Osteoblast (primary cell): ENCODE measurements around the gene ALDH5A1. TPM values are rescaled to one million over a fixed set of nuclear protein-coding genes. Genes with fewer than 3 reads are reported as not detected.
A peak's percentile ranks its signal among the peaks of the same experiment; 100 is the strongest.

ENCODE experiments used
- DNase-seq: peaks from one replicate; pipeline ENCODE4 v3.0.0; 2011; ENCODE audit warnings: low spot score, mixed read lengths; ENCODE audit not compliant: insufficient read length; ENCODE audit errors: missing footprints
- H2AFZ ChIP-seq: 2 replicates; pipeline ENCODE4 v1.6.0; 2011; ENCODE audit warnings: mild to moderate bottlenecking, low read length
- H3K27ac ChIP-seq: 2 replicates; pipeline ENCODE4 v1.5.1; 2011; ENCODE audit warnings: mild to moderate bottlenecking, low read depth, low read length, moderate library complexity
- H3K27me3 ChIP-seq: 2 replicates; pipeline ENCODE4 v1.6.0; 2012; ENCODE audit warnings: mild to moderate bottlenecking, control low read depth, inconsistent platforms, low read length, moderate library complexity; ENCODE audit not compliant: insufficient read depth
- H3K36me3 ChIP-seq: 2 replicates; pipeline ENCODE4 v1.5.1; 2011; ENCODE audit warnings: mild to moderate bottlenecking, low read length, control low read depth, moderate library complexity; ENCODE audit not compliant: insufficient read depth
- H3K4me1 ChIP-seq: 2 replicates; pipeline ENCODE4 v1.5.1; 2011; ENCODE audit warnings: mild to moderate bottlenecking, low read length, control low read depth, moderate library complexity; ENCODE audit not compliant: insufficient read depth
- H3K4me2 ChIP-seq: 2 replicates; pipeline ENCODE4 v1.6.0; 2011; ENCODE audit warnings: mild to moderate bottlenecking, low read length; ENCODE audit not compliant: insufficient read depth
- H3K4me3 ChIP-seq: fragments of 200-600 bp; sonication (generic); 3 replicates; pipeline ENCODE4 v1.5.1; 2012; ENCODE audit warnings: mild to moderate bottlenecking, low read length, inconsistent platforms; ENCODE audit not compliant: insufficient read depth
- H3K79me2 ChIP-seq: 2 replicates; pipeline ENCODE4 v1.6.0; 2012; ENCODE audit warnings: mild to moderate bottlenecking, low read length, control low read depth, inconsistent platforms; ENCODE audit not compliant: insufficient read depth
- H3K9me3 ChIP-seq: 2 replicates; pipeline ENCODE4 v1.5.1; 2011; ENCODE audit warnings: low read depth, low read length, control low read depth
- H4K20me1 ChIP-seq: 2 replicates; pipeline ENCODE4 v1.6.0; 2012; ENCODE audit warnings: mild to moderate bottlenecking, low read length, control low read depth; ENCODE audit not compliant: insufficient read depth
- total RNA-seq: library from RNA; depleted of rRNA; stranded (reverse); fragments of >200 nt; gene quantifications from 2 replicates; pipeline ENCODE4 v1.2.3, GENCODE V29; 2012
- TF ChIP-seq, protein P1 (sequence below): IDR thresholded peaks from 2 replicates; pipeline ENCODE4 v1.5.1; 2011; ENCODE audit warnings: mild to moderate bottlenecking, low read depth, low read length, moderate library complexity; ENCODE audit errors: extremely low read depth

The ALDH5A1 gene
- total RNA-seq, 1 donor: 2.2 TPM

DNA sequence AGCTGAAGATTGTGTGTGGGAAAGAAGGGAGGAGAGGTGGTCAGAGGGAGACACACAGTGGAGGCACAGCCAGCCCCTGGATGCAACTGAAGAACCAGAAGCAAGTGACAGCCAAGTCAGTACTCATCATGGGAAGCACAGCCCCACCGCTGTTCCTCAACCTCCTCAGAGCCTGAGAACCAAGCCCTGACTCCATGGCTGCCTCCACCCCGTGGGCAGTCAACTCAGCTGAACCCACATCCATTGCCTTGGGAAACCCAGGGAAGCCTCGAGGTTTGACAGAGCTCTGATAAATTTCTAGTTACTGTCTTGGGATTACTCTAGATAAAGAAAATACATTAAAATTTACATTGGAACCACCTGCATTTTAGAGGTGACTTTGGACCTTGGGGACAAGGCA lies 29.6 kb downstream of the ALDH5A1 start:
- no peaks in the 10 kb centered on the region for H3K27me3 ChIP-seq
- no peak overlapping the region for H3K27ac ChIP-seq
- no peak overlapping the region for H2AFZ ChIP-seq
- H4K20me1 ChIP-seq: no peaks in the 10 kb centered on the region
- H3K9me3 ChIP-seq: no peaks in the 10 kb centered on the region
- no peak overlapping the region for H3K4me2 ChIP-seq
- H3K4me1 ChIP-seq: no peaks in the 10 kb centered on the region
- H3K4me3 ChIP-seq: no peak overlapping the region
- TF ChIP-seq, protein P1, sequence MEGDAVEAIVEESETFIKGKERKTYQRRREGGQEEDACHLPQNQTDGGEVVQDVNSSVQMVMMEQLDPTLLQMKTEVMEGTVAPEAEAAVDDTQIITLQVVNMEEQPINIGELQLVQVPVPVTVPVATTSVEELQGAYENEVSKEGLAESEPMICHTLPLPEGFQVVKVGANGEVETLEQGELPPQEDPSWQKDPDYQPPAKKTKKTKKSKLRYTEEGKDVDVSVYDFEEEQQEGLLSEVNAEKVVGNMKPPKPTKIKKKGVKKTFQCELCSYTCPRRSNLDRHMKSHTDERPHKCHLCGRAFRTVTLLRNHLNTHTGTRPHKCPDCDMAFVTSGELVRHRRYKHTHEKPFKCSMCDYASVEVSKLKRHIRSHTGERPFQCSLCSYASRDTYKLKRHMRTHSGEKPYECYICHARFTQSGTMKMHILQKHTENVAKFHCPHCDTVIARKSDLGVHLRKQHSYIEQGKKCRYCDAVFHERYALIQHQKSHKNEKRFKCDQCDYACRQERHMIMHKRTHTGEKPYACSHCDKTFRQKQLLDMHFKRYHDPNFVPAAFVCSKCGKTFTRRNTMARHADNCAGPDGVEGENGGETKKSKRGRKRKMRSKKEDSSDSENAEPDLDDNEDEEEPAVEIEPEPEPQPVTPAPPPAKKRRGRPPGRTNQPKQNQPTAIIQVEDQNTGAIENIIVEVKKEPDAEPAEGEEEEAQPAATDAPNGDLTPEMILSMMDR: no peak
- no peaks in the 10 kb centered on the region for H3K79me2 ChIP-seq
- H3K36me3 ChIP-seq: no peaks in the 10 kb centered on the region
- no peak for DNase-seq

- TF ChIP-seq, protein P1: peak; percentile 64
- Histone ChIP-seq H3K79me2 (no peaks in the 10 kb centered on the region), H2AFZ (no peak overlapping the region), H3K4me1 (no peaks in the 10 kb centered on the region), H3K9me3 (no peaks in the 10 kb centered on the region), H3K4me2 (no peak overlapping the region), H3K4me3 (no peak overlapping the region), H3K27ac (no peak overlapping the region), H3K27me3 (no peaks in the 10 kb centered on the region), H3K36me3 (no peaks in the 10 kb centered on the region), H4K20me1 (no peaks in the 10 kb centered on the region)
- peak; percentile 77 for DNase-seq
These were observed 30.0 kb downstream of the ALDH5A1 start for GRCh38 chr6:24524805-24525204.

- no peaks in the 10 kb centered on the region for H3K36me3 ChIP-seq
- no peaks in the 10 kb centered on the region for H3K27me3 ChIP-seq
- H3K4me3 ChIP-seq: no peak overlapping the region
- H3K79me2 ChIP-seq: no peaks in the 10 kb centered on the region
- no peak overlapping the region for H2AFZ ChIP-seq
- DNase-seq: no peak
- no peak overlapping the region for H3K4me2 ChIP-seq
- H3K27ac ChIP-seq: no peak overlapping the region
- H3K9me3 ChIP-seq: no peaks in the 10 kb centered on the region
- no peaks in the 10 kb centered on the region for H3K4me1 ChIP-seq
- H4K20me1 ChIP-seq: no peaks in the 10 kb centered on the region
- TF ChIP-seq, protein P1: no peak
These were observed 35.2 kb downstream of the ALDH5A1 start for GRCh38 chr6:24529985-24530384.

- no peak overlapping the region for H3K27ac ChIP-seq
- H3K36me3 ChIP-seq: no peaks in the 10 kb centered on the region
- no peak overlapping the region for H3K4me2 ChIP-seq
- H4K20me1 ChIP-seq: no peaks in the 10 kb centered on the region
- H3K4me3 ChIP-seq: no peak overlapping the region
- no peaks in the 10 kb centered on the region for H3K79me2 ChIP-seq
- TF ChIP-seq, protein P1: no peak
- H3K9me3 ChIP-seq: no peaks in the 10 kb centered on the region
- DNase-seq: no peak
- H3K27me3 ChIP-seq: no peaks in the 10 kb centered on the region
- H3K4me1 ChIP-seq: no peaks in the 10 kb centered on the region
- no peak overlapping the region for H2AFZ ChIP-seq
These were observed 39.6 kb downstream of the ALDH5A1 start for GRCh38 chr6:24534329-24534728.
